Measurements from ENCODE around the gene C1GALT1.
A peak's percentile ranks its signal among the peaks of the same experiment; 100 is the strongest.

Gene C1GALT1

DNA sequence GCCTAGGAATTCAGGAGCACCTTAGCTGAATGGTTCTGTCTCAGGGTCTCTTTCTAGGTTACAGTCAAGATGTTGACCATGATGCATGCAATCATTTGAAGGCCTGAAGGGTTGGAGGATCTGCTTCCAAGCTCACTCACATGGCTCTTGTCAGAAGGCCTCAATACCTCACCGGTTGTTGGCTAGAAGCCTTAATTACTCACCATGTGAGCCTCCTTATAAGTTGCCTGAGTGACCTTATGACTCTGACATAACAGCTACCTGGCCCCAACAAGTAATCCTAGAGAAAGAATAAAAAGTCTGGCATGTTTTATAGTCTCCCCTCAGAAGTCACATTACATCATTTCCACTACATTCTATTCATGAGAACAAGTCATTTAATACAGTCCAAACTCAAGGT is 3.4 kb upstream of the C1GALT1 start:
- no peak for DNase-seq (ENCODE audit: extremely low read depth, low read depth)
- H3K4me3 ChIP-seq (replicated peaks; ENCODE audit: low read depth, low read length), result no peak overlapping the region

DNA sequence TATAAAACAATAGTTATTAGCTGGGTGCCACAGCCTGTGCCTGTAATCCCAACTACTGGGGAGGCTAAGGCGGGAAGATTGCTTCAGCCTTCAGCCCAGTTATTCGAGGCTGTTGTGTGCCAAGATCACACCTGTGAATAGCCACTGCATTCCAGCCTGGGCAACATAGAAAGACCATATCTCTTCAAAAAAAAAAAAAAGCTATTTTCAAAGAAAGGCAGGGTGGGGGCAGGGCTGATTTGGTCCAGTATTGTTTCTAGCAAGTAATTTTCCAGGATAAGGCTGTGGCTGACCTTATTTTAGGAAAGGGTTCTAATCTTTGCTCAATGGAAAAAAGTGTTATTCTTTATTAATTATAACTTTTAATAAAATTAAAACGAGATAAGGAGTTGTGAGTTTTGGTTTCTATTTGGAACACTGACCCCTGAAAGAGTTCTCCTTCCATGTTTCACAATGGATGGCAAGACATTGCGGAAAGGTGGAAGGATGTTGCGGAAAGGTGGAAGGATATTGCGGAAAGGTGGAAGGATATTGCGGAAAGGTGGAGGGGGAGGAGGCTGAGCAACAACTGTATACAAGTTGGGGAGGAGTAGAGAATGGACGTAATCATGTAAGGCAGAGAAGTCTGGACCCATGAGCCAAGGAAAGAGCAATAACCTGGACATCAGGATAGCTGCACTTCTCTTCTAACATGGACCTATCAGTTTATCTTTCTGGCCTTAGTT is 1.5 kb upstream of the C1GALT1 start:
- DNase-seq (ENCODE audit: extremely low read depth, low read depth), result no peak
- TF ChIP-seq, protein P1, sequence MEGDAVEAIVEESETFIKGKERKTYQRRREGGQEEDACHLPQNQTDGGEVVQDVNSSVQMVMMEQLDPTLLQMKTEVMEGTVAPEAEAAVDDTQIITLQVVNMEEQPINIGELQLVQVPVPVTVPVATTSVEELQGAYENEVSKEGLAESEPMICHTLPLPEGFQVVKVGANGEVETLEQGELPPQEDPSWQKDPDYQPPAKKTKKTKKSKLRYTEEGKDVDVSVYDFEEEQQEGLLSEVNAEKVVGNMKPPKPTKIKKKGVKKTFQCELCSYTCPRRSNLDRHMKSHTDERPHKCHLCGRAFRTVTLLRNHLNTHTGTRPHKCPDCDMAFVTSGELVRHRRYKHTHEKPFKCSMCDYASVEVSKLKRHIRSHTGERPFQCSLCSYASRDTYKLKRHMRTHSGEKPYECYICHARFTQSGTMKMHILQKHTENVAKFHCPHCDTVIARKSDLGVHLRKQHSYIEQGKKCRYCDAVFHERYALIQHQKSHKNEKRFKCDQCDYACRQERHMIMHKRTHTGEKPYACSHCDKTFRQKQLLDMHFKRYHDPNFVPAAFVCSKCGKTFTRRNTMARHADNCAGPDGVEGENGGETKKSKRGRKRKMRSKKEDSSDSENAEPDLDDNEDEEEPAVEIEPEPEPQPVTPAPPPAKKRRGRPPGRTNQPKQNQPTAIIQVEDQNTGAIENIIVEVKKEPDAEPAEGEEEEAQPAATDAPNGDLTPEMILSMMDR (IDR thresholded peaks at IDR 0.05; ENCODE audit: low read depth, low read length, missing control alignments), result no peak
- H3K4me3 ChIP-seq (replicated peaks; ENCODE audit: low read depth, low read length), result no peak overlapping the region

More for the DNA sequence above, 3.4 kb upstream of the C1GALT1 start:
- TF ChIP-seq, protein P1 (IDR thresholded peaks at IDR 0.05; ENCODE audit: low read depth, low read length, missing control alignments), result no peak

DNA sequence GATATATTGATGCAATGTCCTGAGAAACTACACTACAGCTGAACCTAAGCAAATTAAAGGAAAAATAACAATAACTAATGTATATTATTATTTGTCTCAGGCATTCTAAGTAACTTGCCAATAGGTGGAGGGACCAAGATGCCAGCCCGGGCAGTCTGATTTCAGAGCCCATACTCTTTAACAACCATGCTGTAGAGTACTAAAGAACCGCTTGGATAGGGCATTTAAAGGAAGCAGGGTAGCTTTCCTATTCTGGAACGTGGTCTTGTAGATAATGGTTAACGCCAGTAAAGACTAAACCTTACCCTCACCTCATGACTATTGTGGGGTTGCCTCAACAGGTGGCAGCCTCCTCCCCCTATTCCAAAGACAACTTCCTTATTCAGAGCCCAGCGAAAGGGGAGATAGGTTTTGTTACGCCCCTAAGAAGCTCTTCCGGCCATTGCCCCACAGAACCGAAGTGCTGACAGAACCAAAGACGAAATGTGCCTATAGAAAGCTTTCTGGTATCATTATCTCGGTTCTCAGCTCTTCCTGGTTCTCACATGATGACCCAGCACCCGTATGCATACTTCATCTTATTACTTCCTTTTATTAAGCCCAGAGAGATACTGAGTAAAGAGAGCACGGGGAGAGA is 707 bp upstream of the C1GALT1 start:
- DNase-seq (ENCODE audit: extremely low read depth, low read depth), result no peak
- H3K4me3 ChIP-seq (replicated peaks; ENCODE audit: low read depth, low read length), result peak overlapping the region; percentile 54
- TF ChIP-seq, protein P1 (IDR thresholded peaks at IDR 0.05; ENCODE audit: low read depth, low read length, missing control alignments), result no peak

DNA sequence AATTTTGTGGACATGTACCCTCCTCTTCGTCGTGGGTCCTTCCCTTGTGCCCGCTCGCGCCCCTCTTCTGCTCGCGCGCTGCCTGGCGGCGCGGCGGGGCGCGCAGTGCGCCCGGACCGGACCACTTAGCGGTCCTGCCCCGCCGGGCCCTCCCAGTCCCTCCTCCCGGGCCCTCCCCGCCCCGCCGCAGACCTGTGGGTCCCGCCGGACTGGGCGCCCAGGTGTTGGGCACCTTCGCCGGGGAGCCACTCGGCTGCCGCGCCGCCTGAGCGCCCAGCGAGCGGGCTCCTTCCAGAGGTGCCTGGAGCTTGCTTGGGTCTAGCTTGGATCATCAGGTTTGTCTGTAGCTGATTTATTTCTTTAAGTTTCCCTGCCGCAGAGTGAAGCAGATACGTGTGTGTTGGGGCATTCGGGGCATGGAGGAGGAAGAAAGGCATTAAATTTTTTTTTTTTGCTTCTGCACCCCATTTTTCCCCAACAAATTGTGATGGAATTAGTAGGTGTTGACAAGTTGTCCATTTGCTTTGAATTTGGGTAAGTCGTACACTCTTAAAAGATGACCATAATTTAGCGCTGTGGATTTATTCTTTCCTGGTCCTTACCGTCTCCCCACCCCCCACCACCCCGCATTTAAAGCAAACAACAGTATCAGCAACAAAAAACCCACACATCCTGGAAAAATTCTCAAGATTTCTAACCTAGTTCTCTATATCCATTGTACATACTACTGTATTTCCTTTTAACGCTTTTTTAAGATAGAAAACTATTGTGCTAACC is 905 bp downstream of the C1GALT1 start:
- TF ChIP-seq, protein P1 (IDR thresholded peaks at IDR 0.05; ENCODE audit: low read depth, low read length, missing control alignments), result no peak
- no peak for DNase-seq (ENCODE audit: extremely low read depth, low read depth)
- H3K4me3 ChIP-seq (replicated peaks; ENCODE audit: low read depth, low read length), result peak overlapping the region; percentile 74

DNA sequence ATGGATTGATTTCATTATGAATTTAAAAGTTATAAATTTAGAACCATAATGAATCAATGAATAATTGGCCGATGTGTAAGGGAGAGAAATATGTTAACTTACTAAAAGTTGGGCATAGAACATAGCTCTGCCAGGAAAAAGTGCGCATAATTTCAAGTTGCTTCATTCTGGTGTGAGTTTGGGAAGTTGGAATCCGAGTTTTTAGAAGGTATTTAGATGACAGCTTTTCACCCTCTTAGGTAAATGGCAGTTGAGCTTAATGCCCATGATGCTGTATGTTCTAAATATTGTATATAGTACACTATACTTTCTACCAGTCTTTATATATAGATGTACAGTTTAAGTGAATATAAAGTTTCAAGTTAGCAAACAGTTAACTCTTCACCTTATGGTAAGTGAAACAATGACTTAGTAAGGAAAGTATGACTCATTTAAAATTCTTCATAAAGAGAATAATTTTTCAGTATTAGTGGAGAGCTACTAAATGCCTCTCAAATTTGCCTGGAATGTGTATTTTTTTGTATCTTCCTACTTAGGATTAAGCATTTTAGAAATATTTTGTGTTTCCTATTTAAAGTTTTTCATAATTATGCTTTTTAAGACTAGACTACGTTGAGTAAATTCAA is 1.6 kb downstream of the C1GALT1 start:
- TF ChIP-seq, protein P1 (IDR thresholded peaks at IDR 0.05; ENCODE audit: low read depth, low read length, missing control alignments), result no peak
- no peak for DNase-seq (ENCODE audit: extremely low read depth, low read depth)
- H3K4me3 ChIP-seq (replicated peaks; ENCODE audit: low read depth, low read length), result peak overlapping the region; percentile 74

DNA sequence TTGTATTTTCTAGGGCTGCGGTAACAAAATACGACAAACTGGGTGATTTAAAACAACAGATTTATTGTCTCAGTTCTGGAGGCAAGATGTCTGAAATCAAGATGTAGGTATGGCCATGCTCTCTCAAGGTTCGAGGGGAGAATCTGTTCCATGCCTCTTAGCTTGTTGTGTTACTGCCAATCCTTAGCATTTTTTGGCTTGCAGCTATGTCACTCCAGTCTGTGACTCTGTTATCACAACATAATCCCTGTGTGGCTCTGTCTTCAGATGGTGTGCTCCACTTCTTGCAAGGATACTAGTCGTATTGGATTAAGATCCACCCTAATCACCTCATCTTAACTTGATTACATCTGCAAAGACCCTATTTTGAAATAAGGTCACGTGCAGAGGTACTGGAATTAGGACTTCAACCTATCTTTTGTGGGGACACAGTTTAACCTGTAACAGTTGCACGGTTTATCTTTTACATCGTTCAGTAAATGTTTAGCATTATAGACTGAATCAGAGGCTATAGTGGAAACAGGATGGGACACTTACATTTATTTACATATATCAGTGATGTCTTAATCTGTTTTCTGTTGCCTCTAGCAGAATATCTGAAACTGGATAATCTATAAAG is 3.1 kb downstream of the C1GALT1 start:
- no peak overlapping the region for H3K4me3 ChIP-seq (replicated peaks; ENCODE audit: low read depth, low read length)
- TF ChIP-seq, protein P1 (IDR thresholded peaks at IDR 0.05; ENCODE audit: low read depth, low read length, missing control alignments), result no peak
- DNase-seq (ENCODE audit: extremely low read depth, low read depth), result no peak

Data from HFF-Myc (cell line).